ENCODE results near the gene TDO2.

DNA sequence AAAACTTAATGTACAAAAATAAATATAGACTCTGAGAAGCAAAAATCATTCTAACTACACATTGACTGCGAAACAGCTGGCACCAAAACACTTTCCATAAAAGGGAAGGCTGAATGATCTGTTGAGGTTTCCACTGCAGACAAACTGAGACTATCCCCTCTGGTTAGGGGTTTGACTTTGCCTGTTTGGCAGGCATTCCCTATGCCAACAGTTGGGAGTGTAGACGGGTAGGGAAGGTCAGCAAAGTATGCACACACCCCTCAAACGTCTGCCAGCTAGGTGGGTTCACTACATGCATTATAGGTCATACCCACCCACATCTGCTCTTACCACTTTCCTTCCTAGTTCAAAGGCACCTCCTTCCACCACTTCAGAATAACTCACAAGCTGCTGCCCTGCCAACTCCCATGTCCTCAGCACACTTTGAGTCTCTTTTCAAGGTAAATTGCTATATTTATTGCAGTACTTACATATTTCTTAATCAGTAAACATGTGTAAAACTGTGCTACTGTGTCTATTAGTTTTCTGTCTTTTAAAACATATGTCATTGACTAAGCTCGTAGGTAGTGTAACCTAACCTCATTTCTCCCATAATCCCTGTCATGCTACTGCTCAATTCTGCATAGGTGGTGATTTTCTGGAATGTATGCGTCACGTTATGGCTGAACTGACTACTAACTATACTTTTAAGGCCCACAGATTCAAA lies 37.7 kb downstream of the TDO2 start:
- no peak for TF ChIP-seq SUZ12 (IDR thresholded peaks at IDR 0.05; ENCODE audit: extremely low read depth, insufficient read depth, insufficient read length)
- no peak for TF ChIP-seq ZNF274 (IDR thresholded peaks at IDR 0.05; ENCODE audit: low read depth, low read length)
- TF ChIP-seq YY1 (IDR thresholded peaks at IDR 0.05; ENCODE audit: insufficient read depth, insufficient read length) = no peak
